Neural progenitor cell (in vitro differentiated cells): ENCODE results near the gene CACNG7. TPM values are rescaled to one million over a fixed set of nuclear protein-coding genes. Genes with fewer than 3 reads are reported as not detected.

ENCODE experiments used
- DNase-seq: peaks from one replicate; pipeline ENCODE4 v3.0.0-alpha.2; 2016; ENCODE audit warnings: low spot score
- H2AFZ ChIP-seq: fragments of 200-600 bp; sonication (generic); replicated peaks from 2 replicates; pipeline ENCODE4 v1.6.1; 2016; ENCODE audit warnings: antibody characterized with exemption
- H3F3A ChIP-seq: fragments of 200-600 bp; sonication (generic); 2 replicates; pipeline ENCODE4 v1.6.1; 2016; ENCODE audit warnings: antibody characterized with exemption, low read depth
- H3K27ac ChIP-seq: fragments of 200-600 bp; sonication (generic); 2 replicates; pipeline ENCODE4 v1.5.1; 2016; ENCODE audit warnings: mild to moderate bottlenecking
- H3K27me3 ChIP-seq: fragments of 200-600 bp; sonication (generic); 2 replicates; pipeline ENCODE4 v1.6.1; 2016; ENCODE audit warnings: mild to moderate bottlenecking, moderate library complexity
- H3K36me3 ChIP-seq: fragments of 200-600 bp; sonication (generic); 2 replicates; pipeline ENCODE4 v1.5.1; 2016
- H3K4me1 ChIP-seq: fragments of 200-600 bp; sonication (generic); 2 replicates; pipeline ENCODE4 v1.6.1; 2016; ENCODE audit warnings: mixed run types
- H3K4me2 ChIP-seq: fragments of 200-600 bp; sonication (generic); 2 replicates; pipeline ENCODE4 v1.6.1; 2016
- H3K4me3 ChIP-seq: fragments of 200-600 bp; sonication (generic); 2 replicates; pipeline ENCODE4 v1.5.1; 2016
- H3K79me2 ChIP-seq: fragments of 200-600 bp; sonication (generic); 2 replicates; pipeline ENCODE4 v1.6.1; 2016; ENCODE audit warnings: low read depth
- H3K9ac ChIP-seq: fragments of 200-600 bp; sonication (generic); 2 replicates; pipeline ENCODE4 v1.6.1; 2016
- H3K9me3 ChIP-seq: fragments of 200-600 bp; sonication (generic); 2 replicates; pipeline ENCODE4 v1.5.1; 2016; ENCODE audit warnings: low read depth
- H4K20me1 ChIP-seq: fragments of 200-600 bp; sonication (generic); 2 replicates; pipeline ENCODE4 v1.6.1; 2016; ENCODE audit warnings: low read depth
- H3K27ac Mint-ChIP-seq: 3 replicates; pipeline ENCODE4 v1.8.0; 2021; ENCODE audit warnings: mixed read lengths
- H3K27me3 Mint-ChIP-seq: 2 replicates; pipeline ENCODE4 v1.8.0; 2022; ENCODE audit warnings: low read depth, mild to moderate bottlenecking, inconsistent platforms, moderate library complexity, mixed read lengths; ENCODE audit not compliant: insufficient read depth
- H3K36me3 Mint-ChIP-seq: 3 replicates; pipeline ENCODE4 v1.8.0; 2021; ENCODE audit warnings: mixed read lengths
- H3K4me1 Mint-ChIP-seq: 3 replicates; pipeline ENCODE4 v1.8.0; 2021; ENCODE audit warnings: mixed read lengths
- H3K4me3 Mint-ChIP-seq: 3 replicates; pipeline ENCODE4 v1.8.0; 2021; ENCODE audit warnings: mild to moderate bottlenecking, moderate library complexity, mixed read lengths
- H3K9me3 Mint-ChIP-seq: 3 replicates; pipeline ENCODE4 v1.8.0; 2020; ENCODE audit warnings: mixed read lengths
- CTCF ChIP-seq: fragments of 200-600 bp; sonication (generic); IDR thresholded peaks from 2 replicates; pipeline ENCODE4 v1.5.1; 2017; ENCODE audit warnings: antibody characterized with exemption, mild to moderate bottlenecking
- EZH2 ChIP-seq: fragments of 200-600 bp; sonication (generic); IDR thresholded peaks from 2 replicates; pipeline ENCODE4 v1.6.1; 2017; ENCODE audit warnings: antibody characterized with exemption, mild to moderate bottlenecking, moderate library complexity
- EZH2phosphoT487 ChIP-seq: fragments of 200-600 bp; sonication (generic); IDR thresholded peaks from 2 replicates; pipeline ENCODE4 v1.6.1; 2017; ENCODE audit warnings: antibody characterized with exemption
- total RNA-seq: library from RNA; depleted of rRNA; stranded (reverse); fragments of >200 nt; gene quantifications from 2 replicates; pipeline ENCODE4 v1.2.3, GENCODE V29; 2015; ENCODE audit warnings: low replicate concordance

The CACNG7 gene
- total RNA-seq, 1 donor from 2014 or later, result 6.7 TPM

- Histone ChIP-seq H3K79me2 (no peaks in the 10 kb centered on the region), H3K9ac (no peak overlapping the region), H3K4me3 (peak overlapping the region; percentile 66), H3K27me3 (peaks cover 36% of the 10 kb centered on the region), H3K4me1 (peaks cover 25% of the 10 kb centered on the region), H3K4me2 (peak overlapping the region; percentile 90), H3K9me3 (no peaks in the 10 kb centered on the region), H4K20me1 (no peaks in the 10 kb centered on the region), H3K27ac (no peak overlapping the region), H3F3A (peaks cover 30% of the 10 kb centered on the region), H2AFZ (no peak overlapping the region), H3K36me3 (no peaks in the 10 kb centered on the region)
- Mint-ChIP-seq H3K27ac (no peak overlapping the region), H3K4me1 (peaks cover 36% of the 10 kb centered on the region), H3K36me3 (no peaks in the 10 kb centered on the region), H3K27me3 (peaks cover 5% of the 10 kb centered on the region), H3K4me3 (peak overlapping the region; percentile 84), H3K9me3 (no peaks in the 10 kb centered on the region)
- TF ChIP-seq CTCF (no peak), EZH2phosphoT487 (no peak), EZH2 (no peak)
- DNase-seq, result no peak
These were observed 25.3 kb upstream of the CACNG7 start for GRCh38 chr19:53883741-53884140.

- H3F3A ChIP-seq, result peaks cover 35% of the 10 kb centered on the region
- no peaks in the 10 kb centered on the region for H3K79me2 ChIP-seq
- Mint-ChIP-seq H3K27me3 (peaks cover 5% of the 10 kb centered on the region), H3K4me1 (peaks cover 35% of the 10 kb centered on the region), H3K27ac (peak overlapping the region; percentile 6), H3K4me3 (peak overlapping the region; percentile 65), H3K36me3 (no peaks in the 10 kb centered on the region), H3K9me3 (no peaks in the 10 kb centered on the region)
- no peaks in the 10 kb centered on the region for H4K20me1 ChIP-seq
- no peak overlapping the region for H3K9ac ChIP-seq
- peaks cover 36% of the 10 kb centered on the region for H3K27me3 ChIP-seq
- no peak for DNase-seq
- peak overlapping the region; percentile 90 for H3K4me2 ChIP-seq
- peaks cover 27% of the 10 kb centered on the region for H3K4me1 ChIP-seq
- peak overlapping the region; percentile 66 for H3K4me3 ChIP-seq
- no peaks in the 10 kb centered on the region for H3K36me3 ChIP-seq
- no peak for TF ChIP-seq EZH2
- TF ChIP-seq CTCF, result no peak
- TF ChIP-seq EZH2phosphoT487, result no peak
- H3K27ac ChIP-seq, result no peak overlapping the region
- no peak overlapping the region for H2AFZ ChIP-seq
- no peaks in the 10 kb centered on the region for H3K9me3 ChIP-seq
These were observed 24.8 kb upstream of the CACNG7 start for GRCh38 chr19:53884256-53884655.

GRCh38 chr19:53885036-53885435 lies 24.0 kb upstream of the CACNG7 start:
- peaks cover 39% of the 10 kb centered on the region for H3K4me1 Mint-ChIP-seq
- Histone ChIP-seq H3K4me1 (peaks cover 30% of the 10 kb centered on the region), H3K9me3 (no peaks in the 10 kb centered on the region), H4K20me1 (no peaks in the 10 kb centered on the region), H3K4me2 (no peak overlapping the region), H3F3A (peaks cover 39% of the 10 kb centered on the region), H2AFZ (no peak overlapping the region), H3K9ac (no peak overlapping the region), H3K79me2 (no peaks in the 10 kb centered on the region), H3K36me3 (no peaks in the 10 kb centered on the region), H3K4me3 (no peak overlapping the region), H3K27me3 (peaks cover 36% of the 10 kb centered on the region), H3K27ac (no peak overlapping the region)
- H3K4me3 Mint-ChIP-seq, result peak overlapping the region; percentile 65
- H3K9me3 Mint-ChIP-seq, result no peaks in the 10 kb centered on the region
- H3K27ac Mint-ChIP-seq, result no peak overlapping the region
- TF ChIP-seq EZH2phosphoT487, result no peak
- no peak for TF ChIP-seq CTCF
- TF ChIP-seq EZH2, result no peak
- no peaks in the 10 kb centered on the region for H3K36me3 Mint-ChIP-seq
- DNase-seq, result no peak
- H3K27me3 Mint-ChIP-seq, result peaks cover 5% of the 10 kb centered on the region
